Measurements from ENCODE around the gene PAMR1. TPM values are rescaled to one million over a fixed set of nuclear protein-coding genes. Genes with fewer than 3 reads are reported as not detected.
A peak's percentile ranks its signal among the peaks of the same experiment; 100 is the strongest.

PAMR1 gene
- total RNA-seq, 1 donor from 2014 or later = 0.82 TPM

DNA sequence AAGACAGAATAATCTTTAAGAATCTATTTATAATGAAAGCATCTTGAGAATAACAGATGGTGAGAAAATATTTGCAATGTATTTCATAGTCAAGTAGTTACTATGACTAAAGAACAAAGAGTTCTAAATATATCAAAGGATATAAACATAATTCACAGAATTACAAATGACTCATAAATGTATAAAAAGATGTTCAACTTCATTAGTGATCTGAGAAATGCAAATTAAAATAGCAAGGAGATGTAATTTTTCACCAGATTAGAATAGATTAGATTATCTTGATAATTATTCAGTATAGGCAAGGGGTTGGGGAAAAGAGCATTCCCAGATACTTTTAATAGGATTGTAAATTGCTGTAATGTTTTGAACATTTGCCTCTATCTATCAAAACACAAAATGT is 30.1 kb upstream of the PAMR1 start:
- no peaks in the 10 kb centered on the region for H3K9me3 Mint-ChIP-seq (ENCODE audit: unreplicated experiment)
- H3K4me1 Mint-ChIP-seq (ENCODE audit: unreplicated experiment) = peaks cover 2% of the 10 kb centered on the region
- no peak overlapping the region for H3K4me3 Mint-ChIP-seq (ENCODE audit: unreplicated experiment)
- TF ChIP-seq, protein P1, sequence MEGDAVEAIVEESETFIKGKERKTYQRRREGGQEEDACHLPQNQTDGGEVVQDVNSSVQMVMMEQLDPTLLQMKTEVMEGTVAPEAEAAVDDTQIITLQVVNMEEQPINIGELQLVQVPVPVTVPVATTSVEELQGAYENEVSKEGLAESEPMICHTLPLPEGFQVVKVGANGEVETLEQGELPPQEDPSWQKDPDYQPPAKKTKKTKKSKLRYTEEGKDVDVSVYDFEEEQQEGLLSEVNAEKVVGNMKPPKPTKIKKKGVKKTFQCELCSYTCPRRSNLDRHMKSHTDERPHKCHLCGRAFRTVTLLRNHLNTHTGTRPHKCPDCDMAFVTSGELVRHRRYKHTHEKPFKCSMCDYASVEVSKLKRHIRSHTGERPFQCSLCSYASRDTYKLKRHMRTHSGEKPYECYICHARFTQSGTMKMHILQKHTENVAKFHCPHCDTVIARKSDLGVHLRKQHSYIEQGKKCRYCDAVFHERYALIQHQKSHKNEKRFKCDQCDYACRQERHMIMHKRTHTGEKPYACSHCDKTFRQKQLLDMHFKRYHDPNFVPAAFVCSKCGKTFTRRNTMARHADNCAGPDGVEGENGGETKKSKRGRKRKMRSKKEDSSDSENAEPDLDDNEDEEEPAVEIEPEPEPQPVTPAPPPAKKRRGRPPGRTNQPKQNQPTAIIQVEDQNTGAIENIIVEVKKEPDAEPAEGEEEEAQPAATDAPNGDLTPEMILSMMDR (IDR thresholded peaks at IDR 0.05; ENCODE audit: unreplicated experiment) = no peak
- no peak overlapping the region for H3K27ac Mint-ChIP-seq (ENCODE audit: unreplicated experiment)
- no peak for DNase-seq (ENCODE audit: low spot score)
- peaks cover 4% of the 10 kb centered on the region for H3K27me3 Mint-ChIP-seq (ENCODE audit: unreplicated experiment)
- H3K36me3 Mint-ChIP-seq (ENCODE audit: low read depth, unreplicated experiment) = no peaks in the 10 kb centered on the region

DNA sequence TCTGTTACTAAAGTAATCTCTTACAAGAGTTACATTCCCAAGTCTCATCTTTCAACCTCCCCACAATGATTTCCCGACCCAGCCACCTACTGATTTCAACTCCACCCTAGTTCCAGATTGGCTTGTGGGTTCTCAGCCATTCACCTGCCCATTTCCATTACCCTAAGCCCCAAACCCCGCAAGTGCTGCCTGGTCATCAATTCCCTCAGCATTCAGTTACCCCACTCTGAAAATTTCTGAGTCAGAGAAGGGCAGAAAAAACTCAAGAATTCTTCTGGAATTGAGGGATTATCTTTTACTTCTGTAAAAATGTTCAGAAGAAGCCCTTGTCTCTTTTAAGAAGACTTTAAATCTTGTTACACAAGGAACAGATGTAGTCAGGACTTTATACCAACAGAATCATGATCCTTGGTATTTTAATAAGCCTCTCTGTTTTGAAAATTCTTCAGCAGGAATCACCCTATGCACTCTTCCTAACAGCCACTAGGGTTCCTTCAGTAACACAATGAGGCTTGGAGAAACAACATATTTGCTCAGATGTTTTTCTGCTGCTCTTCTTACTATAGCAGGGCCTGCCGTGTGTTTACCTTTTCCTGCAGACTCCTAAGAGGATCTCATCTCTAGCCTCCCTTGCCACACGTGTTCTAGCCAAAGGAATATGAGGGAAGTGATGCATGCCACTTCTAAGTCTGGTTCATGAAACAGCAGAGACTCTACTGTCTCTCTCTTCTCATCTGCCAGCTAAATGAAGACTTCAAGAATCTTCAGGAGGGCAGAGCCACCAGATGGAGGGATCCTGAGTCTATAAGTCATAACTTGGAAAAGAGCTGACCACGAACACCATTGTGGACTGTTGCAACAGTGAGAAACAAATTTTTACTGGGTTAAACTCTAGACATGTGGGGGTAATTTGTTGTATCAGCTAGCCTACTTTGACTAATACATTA is 29.3 kb upstream of the PAMR1 start:
- H3K36me3 Mint-ChIP-seq (ENCODE audit: low read depth, unreplicated experiment) = no peaks in the 10 kb centered on the region
- peaks cover 2% of the 10 kb centered on the region for H3K4me1 Mint-ChIP-seq (ENCODE audit: unreplicated experiment)
- H3K27ac Mint-ChIP-seq (ENCODE audit: unreplicated experiment) = no peak overlapping the region
- TF ChIP-seq, protein P1 (IDR thresholded peaks at IDR 0.05; ENCODE audit: unreplicated experiment) = peak; percentile 53
- DNase-seq (ENCODE audit: low spot score) = no peak
- H3K9me3 Mint-ChIP-seq (ENCODE audit: unreplicated experiment) = no peaks in the 10 kb centered on the region
- no peak overlapping the region for H3K4me3 Mint-ChIP-seq (ENCODE audit: unreplicated experiment)
- H3K27me3 Mint-ChIP-seq (ENCODE audit: unreplicated experiment) = no peaks in the 10 kb centered on the region

DNA sequence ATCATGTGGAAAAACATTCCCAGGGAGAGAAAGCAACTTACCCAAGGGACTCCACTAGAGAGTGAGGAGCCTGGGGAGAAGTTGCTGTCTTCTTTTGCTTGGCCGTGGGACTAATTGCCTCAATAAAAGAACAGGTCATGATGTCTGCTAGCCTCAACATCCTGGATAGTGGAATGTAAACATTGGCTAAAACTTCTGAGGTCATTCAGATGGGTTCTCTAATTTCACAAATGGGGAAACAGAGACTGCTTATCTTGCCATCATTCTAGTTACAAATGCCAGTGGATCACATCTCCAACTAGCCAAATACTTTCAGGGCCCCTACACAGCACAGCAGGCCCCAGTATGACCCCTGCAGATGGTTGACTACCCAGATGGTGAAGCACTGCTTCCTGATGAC is 28.4 kb upstream of the PAMR1 start:
- Mint-ChIP-seq H3K4me3 (ENCODE audit: unreplicated experiment) (no peak overlapping the region), H3K9me3 (ENCODE audit: unreplicated experiment) (no peaks in the 10 kb centered on the region), H3K27me3 (ENCODE audit: unreplicated experiment) (no peaks in the 10 kb centered on the region), H3K4me1 (ENCODE audit: unreplicated experiment) (no peaks in the 10 kb centered on the region), H3K36me3 (ENCODE audit: low read depth, unreplicated experiment) (no peaks in the 10 kb centered on the region), H3K27ac (ENCODE audit: unreplicated experiment) (no peak overlapping the region)
- no peak for DNase-seq (ENCODE audit: low spot score)
- TF ChIP-seq, protein P1 (IDR thresholded peaks at IDR 0.05; ENCODE audit: unreplicated experiment) = no peak

DNA sequence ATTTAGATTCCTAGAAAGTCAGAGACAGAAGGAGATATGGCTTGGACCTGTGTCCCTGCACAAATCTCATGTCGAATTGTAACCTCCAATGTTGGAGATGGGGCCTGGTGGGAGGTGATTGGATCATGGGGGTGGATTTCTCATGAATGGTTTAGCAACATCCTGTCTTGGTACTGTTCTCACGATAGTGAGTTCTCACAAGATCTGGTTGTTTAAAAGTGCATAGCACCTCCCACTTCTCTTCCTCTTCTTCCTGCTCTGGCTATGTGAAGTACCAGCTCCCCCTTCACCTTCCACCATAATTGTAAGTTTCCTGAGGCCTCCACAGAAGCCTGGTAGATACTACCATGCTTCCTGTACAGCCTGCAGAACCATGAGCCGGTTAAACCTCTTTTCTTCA is 27.6 kb upstream of the PAMR1 start:
- no peaks in the 10 kb centered on the region for H3K9me3 Mint-ChIP-seq (ENCODE audit: unreplicated experiment)
- H3K4me3 Mint-ChIP-seq (ENCODE audit: unreplicated experiment) = no peak overlapping the region
- H3K27ac Mint-ChIP-seq (ENCODE audit: unreplicated experiment) = no peak overlapping the region
- H3K4me1 Mint-ChIP-seq (ENCODE audit: unreplicated experiment) = no peaks in the 10 kb centered on the region
- no peaks in the 10 kb centered on the region for H3K36me3 Mint-ChIP-seq (ENCODE audit: low read depth, unreplicated experiment)
- TF ChIP-seq, protein P1 (IDR thresholded peaks at IDR 0.05; ENCODE audit: unreplicated experiment) = no peak
- no peak for DNase-seq (ENCODE audit: low spot score)
- no peaks in the 10 kb centered on the region for H3K27me3 Mint-ChIP-seq (ENCODE audit: unreplicated experiment)

DNA sequence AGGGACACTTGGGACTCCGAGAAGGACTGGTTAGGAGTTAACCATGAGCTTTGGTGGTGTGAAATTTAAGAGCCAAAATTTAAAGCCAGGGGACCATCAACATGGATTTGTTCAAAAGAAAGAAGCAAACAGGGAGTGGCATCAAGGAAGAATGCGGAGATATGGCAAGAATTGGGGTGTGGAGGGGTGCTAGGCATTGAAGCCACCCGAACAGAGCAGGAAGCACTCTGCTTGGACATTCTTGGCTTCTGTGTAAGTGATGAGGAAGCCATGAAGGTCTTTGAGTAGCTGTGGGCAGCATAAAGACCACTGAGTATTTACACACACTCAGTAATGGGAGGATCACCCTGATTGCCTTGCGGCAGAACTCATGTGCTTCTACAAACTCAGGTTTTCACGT is 27.2 kb upstream of the PAMR1 start:
- DNase-seq (ENCODE audit: low spot score) = no peak
- TF ChIP-seq, protein P1 (IDR thresholded peaks at IDR 0.05; ENCODE audit: unreplicated experiment) = no peak
- Mint-ChIP-seq H3K9me3 (ENCODE audit: unreplicated experiment) (no peaks in the 10 kb centered on the region), H3K36me3 (ENCODE audit: low read depth, unreplicated experiment) (no peaks in the 10 kb centered on the region), H3K4me1 (ENCODE audit: unreplicated experiment) (no peaks in the 10 kb centered on the region), H3K27ac (ENCODE audit: unreplicated experiment) (no peak overlapping the region), H3K4me3 (ENCODE audit: unreplicated experiment) (no peak overlapping the region), H3K27me3 (ENCODE audit: unreplicated experiment) (no peaks in the 10 kb centered on the region)
